GM12891 (cell line): ENCODE measurements around the gene LSM12.

Source experiments
- PAX5 ChIP-seq: IDR thresholded peaks from 2 replicates; pipeline ENCODE4 v1.6.1; 2011; ENCODE audit warnings: low read length, moderate library complexity, mild to moderate bottlenecking; ENCODE audit not compliant: insufficient read depth, severe bottlenecking
- POLR2A ChIP-seq: IDR thresholded peaks from 2 replicates; pipeline ENCODE4 v1.6.1; 2011; ENCODE audit warnings: low read depth, low read length, control low read depth
- POLR2AphosphoS5 ChIP-seq: IDR thresholded peaks from 2 replicates; pipeline ENCODE4 v1.6.1; 2011; ENCODE audit warnings: low read depth, low read length, control low read depth
- POU2F2 ChIP-seq: IDR thresholded peaks from 2 replicates; pipeline ENCODE4 v1.6.1; 2011; ENCODE audit warnings: low read depth, mild to moderate bottlenecking, control low read depth, low read length, moderate library complexity
- SPI1 ChIP-seq: IDR thresholded peaks from 2 replicates; pipeline ENCODE4 v1.6.1; 2011; ENCODE audit warnings: low read depth, low read length, control low read depth
- TAF1 ChIP-seq: IDR thresholded peaks from 2 replicates; pipeline ENCODE4 v1.6.1; 2011; ENCODE audit warnings: low read depth, low read length, control low read depth

DNA sequence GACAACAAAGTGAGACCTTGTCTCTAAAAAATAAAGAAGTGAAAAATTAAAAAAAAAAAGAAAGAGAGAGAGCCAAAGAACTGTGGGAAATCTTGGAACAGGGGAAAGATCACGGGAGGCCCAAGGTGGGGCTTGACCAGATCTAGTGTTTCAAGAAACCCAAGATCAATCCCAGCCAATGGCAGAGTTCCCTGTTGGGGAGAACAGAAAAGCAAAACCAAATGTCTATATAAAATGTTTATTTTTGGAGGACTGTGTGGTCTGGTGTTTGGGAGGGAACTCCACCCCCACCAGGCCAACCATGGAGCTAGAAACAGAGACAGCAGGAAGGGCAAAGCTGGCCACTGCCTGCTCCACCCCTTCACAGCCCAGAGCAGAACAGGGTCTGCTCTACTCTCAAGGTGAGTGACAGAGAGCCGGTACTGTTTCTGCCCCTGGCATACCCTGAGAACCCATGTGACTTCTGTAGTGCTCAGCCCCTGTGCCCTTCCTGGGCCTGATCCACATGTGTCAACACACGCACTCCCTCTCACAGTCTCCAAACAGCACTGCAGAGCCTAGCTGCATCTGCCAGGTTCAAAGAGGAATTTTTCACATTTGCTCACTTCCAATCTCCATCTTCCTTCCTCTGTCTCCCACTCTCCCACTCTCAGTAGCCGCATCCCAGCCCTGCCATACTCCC lies 55.4 kb downstream of the LSM12 start:
- no peak for TF ChIP-seq POLR2A
- TF ChIP-seq PAX5, result no peak
- TF ChIP-seq TAF1, result no peak
- TF ChIP-seq POLR2AphosphoS5, result no peak
- no peak for TF ChIP-seq SPI1
- TF ChIP-seq POU2F2, result no peak
